HEK293 (cell line): Measurements from ENCODE around the gene SPAAR.

Experiments
- AEBP2 ChIP-seq: fragments of 450-650 bp; formaldehyde crosslinking; IDR thresholded peaks from 2 replicates; pipeline ENCODE4 v1.5.1; 2016; ENCODE audit warnings: missing biosample characterization, missing genetic modification characterization, borderline replicate concordance
- ATF2 ChIP-seq: fragments of 450-650 bp; formaldehyde crosslinking; IDR thresholded peaks from 2 replicates; pipeline ENCODE4 v1.5.1; 2016; ENCODE audit warnings: missing biosample characterization, missing genetic modification characterization, low read depth
- CTCF ChIP-seq: fragments of 450-650 bp; formaldehyde crosslinking; IDR thresholded peaks from 2 replicates; pipeline ENCODE4 v1.5.1; 2016; ENCODE audit warnings: missing biosample characterization, missing genetic modification characterization
- KLF10 ChIP-seq: fragments of 450-650 bp; IDR thresholded peaks from 2 replicates; pipeline ENCODE4 v1.5.1; 2018; ENCODE audit warnings: missing biosample characterization, mild to moderate bottlenecking, missing genetic modification characterization
- ZNF146 ChIP-seq: fragments of 450-650 bp; formaldehyde crosslinking; IDR thresholded peaks from 2 replicates; pipeline ENCODE4 v1.5.1; 2016; ENCODE audit warnings: missing biosample characterization, missing genetic modification characterization
- ZNF610 ChIP-seq: fragments of 450-650 bp; formaldehyde crosslinking; IDR thresholded peaks from 2 replicates; pipeline ENCODE4 v1.5.1; 2016; ENCODE audit warnings: missing biosample characterization, missing genetic modification characterization, borderline replicate concordance
- ZSCAN18 ChIP-seq: fragments of 450-650 bp; formaldehyde crosslinking; IDR thresholded peaks from 2 replicates; pipeline ENCODE4 v1.5.1; 2016; ENCODE audit warnings: missing biosample characterization, missing genetic modification characterization

DNA sequence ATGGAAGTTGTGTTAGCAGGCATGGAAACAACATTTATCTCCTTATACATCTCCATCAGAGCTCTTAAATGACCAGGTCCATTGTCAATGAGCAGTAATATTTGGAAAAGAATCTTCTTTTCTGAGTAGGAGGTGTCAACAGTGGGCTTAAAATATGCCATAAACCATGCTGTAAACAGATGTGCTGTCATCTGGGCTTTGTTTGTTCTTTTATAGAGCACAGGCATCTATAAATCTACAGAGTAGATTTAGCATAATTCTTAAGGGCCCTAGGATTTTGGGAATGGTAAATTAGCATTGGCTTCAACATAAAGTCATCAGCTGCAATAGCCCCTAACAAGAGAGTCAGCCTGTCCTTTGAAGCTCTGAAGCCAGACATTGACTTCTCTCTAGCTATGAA, 11.0 kb upstream of the SPAAR start:
- TF ChIP-seq ZSCAN18 (tag by site-specific recombination) (no peak), ATF2 (tag by site-specific recombination) (no peak), ZNF610 (tag by site-specific recombination) (no peak), ZNF146 (no peak), KLF10 (no peak), AEBP2 (no peak), CTCF (tag by site-specific recombination) (no peak)
